GM19468 (cell line): Measurements from ENCODE around the gene PTPRT.

ENCODE experiments used
- ATAC-seq: cut with Tn5 transposase; IDR thresholded peaks from one replicate; pipeline ENCODE4 v1.9.1; 2021; ENCODE audit warnings: mild to moderate bottlenecking, moderate library complexity, moderate number of reproducible peaks; ENCODE audit not compliant: unreplicated experiment; ENCODE audit errors: extremely low read depth

PTPRT gene

DNA sequence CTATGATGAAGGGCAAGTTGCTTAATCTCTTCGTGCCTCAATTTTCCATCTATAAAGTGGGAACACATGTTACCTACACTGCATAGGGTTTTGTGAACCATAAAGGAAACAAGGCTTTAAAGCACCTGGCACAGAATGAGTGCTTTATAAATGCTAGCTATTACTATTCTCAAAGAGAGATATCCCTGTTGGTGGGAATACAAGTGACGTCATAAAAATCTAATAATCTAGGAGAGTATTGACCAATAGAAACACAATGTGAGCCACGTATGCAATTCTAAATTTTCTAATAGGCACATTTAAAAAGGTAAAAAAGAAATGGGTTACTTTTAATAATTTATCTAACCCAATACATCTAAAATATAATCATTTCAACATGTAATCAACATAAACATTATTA lies 316.4 kb downstream of the PTPRT start:
- ATAC-seq = no peak

DNA sequence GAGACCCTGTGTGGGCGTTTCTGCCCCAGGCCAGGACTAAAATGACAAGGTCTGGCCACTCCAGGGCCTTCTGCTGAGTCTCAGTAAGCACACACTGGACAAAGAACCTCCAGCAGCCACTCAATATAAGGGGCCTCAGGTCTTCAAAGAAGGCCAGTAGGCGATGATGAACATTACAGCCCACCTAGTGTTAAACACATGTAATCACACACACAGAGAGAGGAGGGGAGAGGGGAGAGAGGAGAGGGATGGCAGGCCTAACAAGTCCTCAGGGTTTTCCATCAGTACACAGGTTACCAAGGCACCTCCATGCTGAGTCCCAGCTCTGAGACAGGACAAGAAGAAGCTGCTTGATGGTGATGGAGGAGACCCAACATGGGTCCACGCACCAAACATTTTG lies 325.6 kb downstream of the PTPRT start:
- no peak for ATAC-seq

DNA sequence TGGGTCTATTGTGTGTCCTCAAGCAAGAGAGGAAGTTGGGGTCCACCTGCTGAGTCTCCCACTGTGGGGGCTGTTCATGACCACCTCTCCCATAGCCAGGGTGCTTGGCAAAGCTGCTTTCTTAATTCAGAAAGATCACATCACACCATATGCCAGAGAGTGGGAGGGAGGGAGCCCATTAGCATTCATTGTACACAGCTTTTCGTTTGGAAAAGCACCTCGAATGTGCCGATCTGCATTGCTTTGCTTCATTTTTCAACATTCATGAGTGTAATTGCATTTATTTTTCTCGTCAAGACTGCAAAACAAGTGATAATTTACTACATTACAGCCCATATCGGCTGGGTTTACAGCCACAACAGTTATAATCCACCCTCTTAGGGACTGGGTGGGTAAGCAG lies 327.3 kb downstream of the PTPRT start:
- ATAC-seq = no peak

DNA sequence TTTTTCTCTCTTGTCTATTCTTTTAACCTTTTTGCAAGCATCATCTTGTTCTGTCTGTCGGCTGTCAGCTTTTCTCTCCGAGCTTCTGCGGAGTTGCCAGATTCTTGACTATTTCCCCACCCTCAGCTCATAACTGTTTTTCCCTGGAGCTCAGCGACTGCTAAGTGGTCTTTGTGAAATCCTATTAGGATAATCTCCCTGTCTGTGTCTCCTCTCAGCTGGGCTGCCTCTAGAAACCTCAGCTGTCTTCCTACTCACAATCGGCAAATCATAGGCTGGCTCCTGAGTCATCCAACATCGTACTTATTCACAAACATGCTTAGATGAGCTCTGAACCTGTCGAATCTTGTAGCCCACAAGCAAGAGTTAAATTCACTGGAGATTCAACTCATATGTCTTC lies 332.3 kb downstream of the PTPRT start:
- no peak for ATAC-seq

DNA sequence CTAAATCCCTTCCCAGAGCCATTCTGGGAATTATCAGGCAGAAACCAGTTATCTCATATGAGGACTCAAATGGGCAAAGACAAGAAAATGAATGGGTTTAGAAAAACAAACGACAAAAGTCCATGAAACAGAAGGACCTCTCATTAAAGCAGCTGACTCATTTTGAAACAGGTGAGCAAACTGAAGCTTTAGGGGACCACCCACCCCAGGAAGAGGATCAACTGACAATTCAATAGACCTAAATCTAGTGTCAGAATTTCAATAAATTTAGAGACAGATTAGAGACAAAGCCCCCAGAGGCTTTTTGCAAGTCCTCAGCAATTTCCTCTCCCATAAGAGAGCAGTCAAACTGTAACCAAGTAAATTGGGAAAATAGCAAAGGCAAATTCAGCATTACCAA lies 333.8 kb downstream of the PTPRT start:
- ATAC-seq = no peak

DNA sequence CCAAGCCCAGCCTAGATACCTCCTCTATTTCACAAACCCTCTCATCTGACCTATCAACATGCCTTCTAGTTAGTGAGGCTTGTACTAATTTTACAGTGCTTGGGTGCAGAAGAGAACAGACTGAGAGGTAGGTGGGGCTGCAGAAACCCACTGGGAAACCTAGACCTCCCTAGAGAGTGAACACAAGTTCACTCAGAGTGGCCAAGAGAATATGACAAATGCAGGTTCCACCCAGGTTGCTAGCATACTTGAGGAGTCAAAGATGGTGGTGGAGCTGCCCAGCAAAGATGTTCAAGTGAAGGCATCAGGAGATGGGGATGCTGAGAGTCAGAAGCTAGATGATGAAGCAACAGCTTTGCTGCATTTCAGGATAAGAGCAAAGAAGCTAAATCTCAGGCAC lies 337.0 kb downstream of the PTPRT start:
- ATAC-seq = no peak

DNA sequence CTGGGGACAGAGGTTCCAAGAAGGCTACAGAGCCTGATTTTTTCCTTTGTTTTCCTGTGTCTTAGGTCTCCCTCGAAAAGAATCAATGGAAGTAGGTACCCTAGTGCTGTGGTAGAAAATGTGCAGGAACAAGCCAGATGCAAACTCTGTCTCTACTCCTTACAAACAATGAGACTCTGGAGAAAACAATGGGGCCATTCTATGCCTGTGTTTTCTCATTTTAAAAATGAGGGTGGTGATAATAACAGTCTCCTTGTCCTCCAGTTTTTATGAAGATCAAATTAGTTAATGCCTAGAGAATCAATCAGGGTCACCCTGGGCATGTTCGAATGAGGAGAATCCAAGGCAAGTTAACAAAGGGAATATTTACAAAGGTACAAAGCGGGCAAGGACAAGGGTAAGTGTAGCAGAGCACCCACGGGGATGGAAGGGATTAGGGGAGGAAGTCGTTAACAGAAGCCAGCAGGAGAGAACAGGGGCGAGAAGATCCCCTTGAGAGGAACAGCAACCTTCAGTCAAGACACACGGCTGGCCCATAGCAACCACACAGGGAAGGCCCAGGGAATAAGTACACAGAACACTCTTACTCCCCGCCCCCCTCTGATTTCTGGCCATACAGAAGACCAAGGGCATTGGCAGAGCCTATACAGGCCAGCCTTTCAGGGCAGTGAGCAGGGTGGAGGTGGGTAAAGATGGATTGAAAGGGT lies 342.8 kb downstream of the PTPRT start:
- ATAC-seq = no peak

DNA sequence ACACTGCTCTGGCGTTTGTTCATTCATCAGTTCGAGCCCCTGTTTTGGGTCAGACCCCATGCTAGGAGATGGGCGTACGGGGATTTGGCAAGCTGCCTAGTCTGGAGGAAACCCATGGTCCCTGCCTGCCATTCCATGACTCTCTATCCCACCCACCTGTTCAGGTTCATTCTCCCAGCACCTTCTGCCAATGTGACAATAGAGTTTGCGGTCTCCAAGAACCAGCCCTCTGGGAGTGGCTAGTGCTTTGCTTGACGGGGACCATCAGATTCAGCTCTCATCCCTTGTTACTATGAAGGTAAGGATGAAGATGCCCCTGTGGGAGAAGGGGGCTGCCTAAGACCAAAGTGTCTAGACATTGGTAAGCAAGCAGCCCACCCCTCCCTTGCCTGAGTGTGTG lies 345.0 kb downstream of the PTPRT start:
- ATAC-seq = no peak

DNA sequence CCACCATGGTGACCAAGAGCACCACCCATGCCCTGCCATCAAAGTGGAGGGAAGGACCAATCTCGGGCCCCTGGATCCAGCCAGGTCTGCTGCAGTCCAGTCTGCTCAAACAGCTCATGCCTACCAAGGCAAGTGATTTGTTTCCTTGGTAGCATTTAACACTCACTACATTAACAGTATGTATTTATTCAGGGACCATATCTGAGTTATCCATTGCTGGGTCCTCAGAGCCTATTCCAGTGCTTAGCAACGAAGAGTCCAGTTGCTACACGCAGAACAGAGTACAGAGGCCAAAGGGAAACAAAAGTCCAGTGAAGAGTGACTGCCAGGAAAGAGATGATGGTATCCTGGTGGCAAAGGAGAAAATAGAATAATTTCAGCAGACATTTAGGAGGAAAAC lies 352.2 kb downstream of the PTPRT start:
- no peak for ATAC-seq

DNA sequence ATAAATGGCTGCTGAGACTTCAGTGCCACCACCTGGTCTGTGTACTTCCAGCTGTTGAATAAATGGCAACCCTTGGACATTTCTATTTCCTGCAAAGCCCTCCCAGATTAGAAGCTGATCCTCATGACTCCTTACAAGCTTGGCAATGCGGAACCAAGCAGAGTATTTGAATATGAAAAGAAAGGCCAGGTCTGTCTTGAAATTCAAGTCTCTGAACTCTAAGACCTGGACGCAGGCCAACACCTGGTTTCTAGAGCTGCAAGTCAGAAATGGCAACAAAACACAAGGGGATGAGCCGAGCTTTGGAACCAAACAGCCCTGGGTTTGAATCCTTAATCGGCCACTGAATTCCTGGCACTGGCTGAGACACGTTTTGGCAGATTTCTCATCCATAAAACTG lies 353.4 kb downstream of the PTPRT start:
- ATAC-seq = no peak

DNA sequence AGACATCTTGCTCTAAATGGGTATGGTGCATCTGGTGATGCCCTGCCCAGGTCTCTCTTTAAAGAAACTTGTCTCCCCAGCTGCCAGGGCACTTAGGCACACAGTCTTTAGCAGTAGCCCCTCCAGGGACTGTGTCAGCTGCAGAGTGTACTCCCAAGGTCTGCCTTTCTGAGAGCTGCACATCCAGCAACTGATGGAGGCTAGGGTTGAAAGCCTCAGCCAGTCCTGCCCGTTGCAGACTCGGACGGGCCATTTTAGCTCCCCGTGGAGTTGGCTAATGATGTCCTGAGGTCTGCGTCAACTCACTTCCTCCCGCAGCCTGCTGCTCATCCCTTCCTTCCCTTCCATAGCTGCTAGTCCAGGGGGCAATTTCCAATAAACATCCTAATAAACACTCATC lies 381.8 kb downstream of the PTPRT start:
- ATAC-seq = no peak

DNA sequence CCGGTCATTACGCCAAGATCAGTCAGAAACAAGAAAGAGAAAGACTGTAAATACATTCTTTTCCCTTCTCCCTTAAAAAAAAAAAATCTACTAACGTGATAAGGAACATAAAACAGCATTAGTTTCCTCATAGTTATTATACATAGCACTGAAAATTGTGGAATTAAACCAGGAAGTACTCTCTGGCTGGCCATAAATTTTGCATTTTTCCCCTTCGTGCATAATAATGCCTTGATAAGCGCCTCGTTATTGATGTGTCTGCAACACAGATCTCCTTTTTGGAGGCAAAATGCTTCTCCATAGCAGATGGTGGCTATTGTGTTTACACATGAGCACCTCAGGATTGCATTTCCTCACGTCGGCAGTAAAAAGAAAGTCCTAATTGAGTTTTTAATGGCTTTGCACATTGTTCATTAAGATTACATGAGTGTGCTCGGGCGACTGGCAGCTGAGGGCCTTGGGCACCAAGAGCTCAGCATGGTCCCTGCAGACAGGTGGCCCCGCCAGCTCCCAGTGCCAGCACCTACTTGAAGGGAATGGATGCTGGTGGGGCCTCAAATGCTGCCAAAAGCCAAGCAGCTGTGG lies 394.5 kb downstream of the PTPRT start:
- ATAC-seq = no peak

DNA sequence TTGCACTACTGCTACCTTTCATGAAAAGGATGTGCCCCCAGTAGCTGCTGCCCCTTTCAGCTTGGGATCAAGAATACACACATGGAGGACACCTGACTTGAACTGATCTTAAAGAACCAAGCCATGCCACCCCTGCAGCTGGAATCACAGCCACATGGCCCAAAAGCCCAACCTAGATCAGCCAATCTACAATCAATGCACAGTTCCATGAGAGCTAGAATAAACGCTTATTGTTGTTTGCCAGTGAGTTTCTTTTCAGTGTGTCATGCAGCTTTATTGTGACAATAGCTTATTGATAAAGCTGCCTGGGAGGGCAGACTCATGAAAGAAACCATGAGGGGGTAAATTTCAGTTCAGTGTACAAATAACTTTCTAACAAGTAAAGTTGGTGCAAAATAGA lies 397.7 kb downstream of the PTPRT start:
- ATAC-seq = no peak

DNA sequence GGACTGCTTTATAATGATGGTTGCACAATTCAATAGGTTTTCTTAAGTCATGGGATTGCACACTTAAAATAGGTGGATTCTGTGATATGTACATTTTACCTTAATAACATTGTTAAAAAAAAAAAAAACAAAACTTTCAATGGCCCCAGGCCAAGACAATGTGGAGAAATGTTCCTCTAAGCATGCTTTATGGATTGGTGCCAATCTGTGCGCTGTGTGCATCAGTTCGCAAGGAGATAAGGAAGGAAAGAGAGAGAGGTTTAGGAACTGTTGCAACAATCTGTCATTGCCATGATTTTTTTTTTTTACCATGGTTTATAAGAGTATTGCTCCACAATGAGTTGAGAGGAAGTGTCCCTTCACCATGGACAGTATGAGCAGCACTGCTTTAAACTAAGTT lies 399.6 kb downstream of the PTPRT start:
- no peak for ATAC-seq

DNA sequence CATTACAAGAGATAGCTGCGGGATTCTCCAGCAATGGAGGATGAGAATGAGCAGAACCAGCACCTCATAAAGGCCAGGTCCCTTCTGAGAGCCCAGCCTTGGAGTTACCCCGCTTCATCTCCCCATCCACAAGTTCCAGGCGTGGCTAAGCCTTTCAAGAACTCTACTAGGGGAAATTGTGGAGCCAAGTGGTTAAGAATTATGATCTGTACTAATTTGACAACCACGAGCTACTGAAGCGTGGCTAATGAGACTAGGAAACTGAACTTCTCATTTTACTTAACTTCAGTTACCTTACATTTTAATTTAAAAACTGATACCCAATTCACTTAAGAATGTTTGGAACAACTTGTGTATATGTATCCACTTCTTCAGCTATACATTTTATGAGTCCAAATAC lies 401.0 kb downstream of the PTPRT start:
- ATAC-seq = no peak

DNA sequence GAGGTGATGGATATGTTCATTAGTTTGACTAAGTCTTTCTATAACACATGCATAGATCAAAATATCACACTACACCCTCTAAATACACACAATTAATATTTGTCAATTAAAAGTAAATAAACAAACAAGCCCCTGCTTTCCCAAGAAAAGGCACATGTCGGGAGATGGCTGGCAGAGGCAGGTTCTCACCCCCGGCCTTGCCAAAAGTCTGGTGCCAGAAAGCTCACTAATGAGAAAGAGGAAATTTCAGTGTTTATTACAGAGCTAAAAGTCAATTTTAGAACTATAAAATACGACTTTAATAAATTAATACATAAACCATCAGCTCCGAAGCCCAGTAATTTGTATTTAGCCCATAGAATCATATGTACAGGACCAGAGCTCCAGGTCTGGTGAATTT lies 404.7 kb downstream of the PTPRT start:
- ATAC-seq = no peak

DNA sequence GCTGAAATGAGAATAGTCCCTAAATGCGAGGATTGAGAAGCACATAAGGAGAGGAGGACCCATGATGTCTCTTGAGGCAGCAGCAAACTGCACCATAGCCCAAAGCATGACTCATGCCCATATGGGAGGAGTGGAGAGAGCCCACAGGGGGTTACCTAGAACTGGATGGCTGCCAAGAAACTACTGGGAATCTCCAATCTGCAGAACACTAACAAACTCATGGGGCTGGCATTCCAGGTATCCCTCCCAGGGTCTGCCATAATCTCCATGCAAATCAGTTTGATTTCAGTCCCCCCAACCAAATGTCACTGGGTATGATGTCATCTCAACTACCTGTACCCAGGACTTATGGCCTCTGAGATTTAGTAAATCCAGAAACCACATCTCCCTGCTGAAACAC lies 410.5 kb downstream of the PTPRT start:
- ATAC-seq = no peak

DNA sequence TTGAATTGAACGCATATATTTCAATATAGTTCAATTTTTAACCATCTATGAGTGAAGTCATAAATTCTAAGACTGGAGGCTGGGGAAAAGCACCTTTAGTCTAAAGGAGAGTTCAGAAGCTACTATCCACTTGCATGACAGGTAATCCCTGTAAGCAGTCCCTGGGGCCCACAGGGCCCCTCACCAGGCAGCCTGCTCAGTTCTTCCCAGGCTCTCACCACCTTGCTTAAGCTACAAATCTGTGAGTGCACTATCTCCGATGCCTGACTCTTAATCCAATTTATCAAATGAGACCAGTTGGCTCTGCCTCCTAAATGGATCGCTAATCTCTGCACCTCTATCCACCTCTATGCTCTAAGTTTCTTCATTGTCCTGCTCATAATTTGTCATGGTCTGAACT lies 413.8 kb downstream of the PTPRT start:
- no peak for ATAC-seq

DNA sequence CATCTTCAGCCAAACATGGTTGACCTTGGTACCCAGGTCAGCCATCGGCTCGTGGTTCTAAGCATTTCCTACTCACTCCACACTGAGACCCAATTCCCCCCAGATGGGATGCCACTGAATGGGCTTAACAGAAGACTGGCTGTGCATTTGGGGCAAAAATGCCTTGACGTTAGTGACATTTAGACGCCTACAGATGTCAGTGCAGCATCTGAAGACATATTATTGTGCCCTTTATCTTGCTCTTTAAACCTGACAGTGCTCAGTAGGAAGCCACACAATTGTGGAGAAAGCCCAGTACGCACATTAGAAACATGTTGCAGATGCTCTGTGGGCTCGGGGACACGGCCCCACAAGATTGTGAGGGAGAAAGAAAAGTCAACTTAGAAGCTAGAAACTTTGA lies 414.7 kb downstream of the PTPRT start:
- no peak for ATAC-seq

DNA sequence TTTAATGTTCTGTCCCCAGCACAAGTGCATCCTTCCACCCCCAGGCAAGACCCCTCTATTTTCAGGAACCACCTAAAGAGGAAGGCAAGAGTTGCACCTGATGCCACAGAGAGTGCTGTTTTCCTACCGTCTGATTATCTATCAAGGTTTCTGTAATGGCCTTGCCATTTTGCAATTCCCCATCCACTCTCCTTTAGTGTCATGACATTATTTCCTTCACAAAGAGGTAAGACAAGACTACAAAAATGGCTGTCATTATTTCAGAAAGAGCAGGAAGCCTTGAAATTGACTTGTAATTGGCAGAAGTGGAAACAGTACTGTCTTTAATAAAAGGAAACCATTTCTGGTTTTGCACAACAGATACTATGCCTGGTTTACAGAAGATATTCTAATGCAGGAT lies 426.7 kb downstream of the PTPRT start:
- ATAC-seq = no peak

DNA sequence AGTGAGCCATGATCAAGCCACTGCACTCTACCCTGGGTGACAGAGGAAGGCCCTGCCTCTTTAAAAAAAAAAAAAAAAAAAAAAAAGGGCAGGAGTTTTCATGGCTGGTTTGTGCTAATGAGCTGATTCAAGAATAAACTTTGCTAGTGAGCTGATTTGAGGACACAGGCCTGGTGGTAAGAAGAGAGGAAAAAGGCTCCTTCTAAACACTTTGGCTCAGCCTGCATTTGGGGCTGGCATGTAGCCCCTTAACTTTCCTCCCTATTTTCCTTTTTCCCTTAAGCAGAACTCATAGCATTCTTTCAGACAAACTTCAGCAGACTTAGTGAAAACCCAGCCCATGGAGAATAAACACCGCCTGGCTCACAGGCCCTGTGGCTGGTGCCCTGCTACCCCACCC lies 432.7 kb downstream of the PTPRT start:
- no peak for ATAC-seq

DNA sequence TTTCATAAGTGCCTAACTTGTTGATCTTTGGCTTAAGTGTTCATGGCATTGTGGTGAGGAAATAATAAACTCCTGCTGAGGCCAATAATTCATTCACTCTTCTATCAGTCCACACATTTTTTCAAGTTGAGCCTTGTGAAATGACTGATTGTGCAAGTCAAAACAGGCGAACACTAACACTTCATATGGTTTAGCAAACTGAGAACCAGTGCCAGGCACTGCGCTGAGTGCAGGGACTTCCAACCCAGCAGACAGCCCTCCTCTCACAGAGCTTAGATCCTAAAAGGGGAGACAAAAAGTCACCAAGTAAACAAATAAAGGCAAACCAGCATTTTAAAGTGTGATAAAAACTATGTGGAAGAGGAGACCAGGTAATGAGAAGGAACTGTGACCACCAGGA lies 435.0 kb downstream of the PTPRT start:
- ATAC-seq = no peak
